IPS-20b (cell line): ENCODE results near the gene TSACC.
A peak's percentile ranks its signal among the peaks of the same experiment; 100 is the strongest.

ENCODE experiments used
- H3K27ac ChIP-seq: one replicate; pipeline ENCODE4 v1.5.1; 2013; ENCODE audit warnings: low read length
- H3K27me3 ChIP-seq: 2 replicates; pipeline ENCODE4 v1.6.1; 2013; ENCODE audit warnings: mild to moderate bottlenecking, low read length, inconsistent platforms; ENCODE audit not compliant: insufficient read depth
- H3K36me3 ChIP-seq: 2 replicates; pipeline ENCODE4 v1.6.1; 2013; ENCODE audit warnings: low read depth, mild to moderate bottlenecking, inconsistent platforms, low read length, moderate library complexity; ENCODE audit not compliant: insufficient read depth
- H3K4me1 ChIP-seq: 2 replicates; pipeline ENCODE4 v1.6.1; 2013; ENCODE audit warnings: mild to moderate bottlenecking, control low read depth, inconsistent platforms, low read length, moderate library complexity; ENCODE audit not compliant: insufficient read depth
- H3K4me3 ChIP-seq: 2 replicates; pipeline ENCODE4 v1.5.1; 2013; ENCODE audit warnings: mild to moderate bottlenecking, low read length, inconsistent platforms
- H3K9ac ChIP-seq: 2 replicates; pipeline ENCODE4 v1.6.1; 2013; ENCODE audit warnings: low read depth, mild to moderate bottlenecking, inconsistent platforms, low read length, moderate library complexity
- H3K9me3 ChIP-seq: 2 replicates; pipeline ENCODE4 v1.6.1; 2013; ENCODE audit warnings: mild to moderate bottlenecking, low read depth, low read length, inconsistent platforms; ENCODE audit not compliant: insufficient read depth

TSACC gene

GRCh38 chr1:156379420-156380165 is 41.3 kb downstream of the TSACC start:
- no peak overlapping the region for H3K4me3 ChIP-seq
- H3K27ac ChIP-seq, result no peak overlapping the region
- H3K4me1 ChIP-seq, result no peaks in the 10 kb centered on the region; the same call in 1 of the 2 replicates
- H3K9ac ChIP-seq, result no peak overlapping the region
- peaks cover 24% of the 10 kb centered on the region for H3K27me3 ChIP-seq
- H3K36me3 ChIP-seq, result no peaks in the 10 kb centered on the region
- H3K9me3 ChIP-seq, result no peaks in the 10 kb centered on the region

DNA sequence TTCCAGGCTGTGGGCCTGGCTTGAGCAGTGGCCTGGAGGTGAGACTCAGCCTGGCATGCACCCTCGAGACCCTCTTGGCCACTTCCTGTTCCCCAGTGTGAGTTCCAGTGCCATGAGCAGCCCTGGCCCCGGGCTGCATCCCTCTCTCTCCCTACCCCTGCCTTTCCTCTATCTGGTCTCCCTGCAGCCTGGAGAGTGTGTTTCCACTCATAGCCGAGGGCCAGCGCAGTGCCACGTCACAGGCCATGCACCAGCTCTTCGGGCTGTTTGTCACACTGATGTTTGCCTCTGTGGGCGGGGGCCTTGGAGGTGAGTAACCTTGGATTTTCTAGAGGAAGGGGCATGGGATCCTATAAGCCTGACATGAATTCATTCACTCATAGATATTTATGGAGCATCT is 44.2 kb downstream of the TSACC start:
- Histone ChIP-seq H3K9me3 (no peaks in the 10 kb centered on the region), H3K27ac (no peak overlapping the region), H3K36me3 (no peaks in the 10 kb centered on the region), H3K27me3 (peaks cover 51% of the 10 kb centered on the region), H3K9ac (no peak overlapping the region), H3K4me3 (no peak overlapping the region), H3K4me1 (no peaks in the 10 kb centered on the region; the same call in 1 of the 2 replicates)

- H3K36me3 ChIP-seq, result no peaks in the 10 kb centered on the region
- no peaks in the 10 kb centered on the region; the same call in 1 of the 2 replicates for H3K4me1 ChIP-seq
- H3K4me3 ChIP-seq, result no peak overlapping the region
- H3K9me3 ChIP-seq, result no peaks in the 10 kb centered on the region
- no peak overlapping the region for H3K9ac ChIP-seq
- H3K27ac ChIP-seq, result no peak overlapping the region
- H3K27me3 ChIP-seq, result peaks cover 55% of the 10 kb centered on the region
These were observed 44.7 kb downstream of the TSACC start for GRCh38 chr1:156383023-156383422.

- no peak overlapping the region for H3K9ac ChIP-seq
- H3K4me1 ChIP-seq, result peaks cover 4% of the 10 kb centered on the region; the same call in 1 of the 2 replicates
- no peak overlapping the region for H3K27ac ChIP-seq
- no peaks in the 10 kb centered on the region for H3K36me3 ChIP-seq
- H3K9me3 ChIP-seq, result no peaks in the 10 kb centered on the region
- H3K4me3 ChIP-seq, result no peak overlapping the region
- peaks cover 65% of the 10 kb centered on the region for H3K27me3 ChIP-seq
These were observed 45.7 kb downstream of the TSACC start for GRCh38 chr1:156384007-156384406.

DNA sequence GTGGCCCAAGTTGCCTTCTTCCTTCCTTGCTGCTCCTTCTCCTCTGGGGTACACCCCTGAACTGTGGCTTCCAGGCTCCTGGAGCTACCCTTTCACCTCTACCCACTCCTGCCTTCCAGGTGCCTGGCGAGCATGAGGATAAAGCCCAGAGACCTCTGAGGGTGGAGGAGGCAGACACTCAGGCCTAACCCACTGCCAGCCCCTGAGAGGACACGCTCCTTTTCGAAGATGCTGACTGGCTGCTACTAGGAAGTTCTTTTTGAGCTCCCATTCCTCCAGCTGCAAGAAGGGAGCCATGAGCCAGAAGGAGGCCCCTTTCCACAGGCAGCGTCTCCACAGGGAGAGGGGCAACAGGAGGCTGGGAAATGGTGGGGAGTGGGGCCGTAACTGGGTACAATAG is 46.3 kb downstream of the TSACC start:
- Histone ChIP-seq H3K27me3 (peaks cover 72% of the 10 kb centered on the region), H3K27ac (no peak overlapping the region), H3K4me1 (peaks cover 4% of the 10 kb centered on the region; the same call in 1 of the 2 replicates), H3K36me3 (no peaks in the 10 kb centered on the region), H3K9ac (no peak overlapping the region), H3K4me3 (no peak overlapping the region), H3K9me3 (no peaks in the 10 kb centered on the region)

DNA sequence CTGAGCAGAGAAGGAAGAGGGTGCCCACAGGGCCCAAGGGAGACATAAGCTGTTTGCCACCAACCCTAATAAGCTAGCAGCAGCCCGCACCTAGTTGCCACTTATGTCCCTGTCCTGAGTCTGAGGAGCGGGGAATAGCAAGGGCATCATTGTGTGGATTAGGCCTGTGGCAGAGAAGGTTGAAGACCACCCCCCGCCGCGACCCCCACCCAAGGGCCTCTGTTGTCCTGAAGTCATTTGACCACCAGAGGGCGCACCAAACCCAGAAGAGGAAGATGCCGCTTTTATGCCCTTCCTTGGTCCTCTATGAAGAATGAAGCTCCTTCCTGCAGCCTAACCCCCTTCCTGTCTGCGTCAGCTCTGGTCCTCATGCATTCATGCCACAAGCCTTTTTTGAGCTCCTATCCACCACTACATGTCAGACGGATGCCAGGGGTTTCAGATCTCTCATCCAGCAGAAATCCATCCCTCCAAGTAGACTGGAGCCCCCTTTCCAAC is 47.3 kb downstream of the TSACC start:
- no peak overlapping the region for H3K9ac ChIP-seq
- peaks cover 6% of the 10 kb centered on the region; the same call in 1 of the 2 replicates for H3K4me1 ChIP-seq
- H3K4me3 ChIP-seq, result no peak overlapping the region
- H3K9me3 ChIP-seq, result no peaks in the 10 kb centered on the region
- no peak overlapping the region for H3K27ac ChIP-seq
- no peaks in the 10 kb centered on the region for H3K36me3 ChIP-seq
- peaks cover 81% of the 10 kb centered on the region for H3K27me3 ChIP-seq

GRCh38 chr1:156386134-156386901 is 48.0 kb downstream of the TSACC start:
- H3K9me3 ChIP-seq, result no peaks in the 10 kb centered on the region
- peaks cover 88% of the 10 kb centered on the region for H3K27me3 ChIP-seq
- no peak overlapping the region for H3K9ac ChIP-seq
- H3K4me3 ChIP-seq, result no peak overlapping the region
- no peaks in the 10 kb centered on the region for H3K36me3 ChIP-seq
- no peak overlapping the region for H3K27ac ChIP-seq
- peaks cover 12% of the 10 kb centered on the region; the same call in 1 of the 2 replicates for H3K4me1 ChIP-seq

- Histone ChIP-seq H3K4me3 (peak overlapping the region; percentile 55; the same call in 1 of the 2 replicates), H3K9me3 (no peaks in the 10 kb centered on the region), H3K27me3 (peaks cover 88% of the 10 kb centered on the region), H3K27ac (no peak overlapping the region), H3K9ac (no peak overlapping the region), H3K4me1 (peaks cover 20% of the 10 kb centered on the region; the same call in 1 of the 2 replicates), H3K36me3 (no peaks in the 10 kb centered on the region)
These were observed 48.9 kb downstream of the TSACC start for GRCh38 chr1:156386949-156387869.

- Histone ChIP-seq H3K27ac (no peak overlapping the region), H3K27me3 (peaks cover 88% of the 10 kb centered on the region), H3K9ac (peak overlapping the region; percentile 34; the same call in 1 of the 2 replicates), H3K36me3 (no peaks in the 10 kb centered on the region), H3K4me1 (peaks cover 20% of the 10 kb centered on the region; the same call in 1 of the 2 replicates), H3K4me3 (peak overlapping the region; percentile 55; the same call in 1 of the 2 replicates), H3K9me3 (no peaks in the 10 kb centered on the region)
These were observed 49.5 kb downstream of the TSACC start for GRCh38 chr1:156387870-156388173.

DNA sequence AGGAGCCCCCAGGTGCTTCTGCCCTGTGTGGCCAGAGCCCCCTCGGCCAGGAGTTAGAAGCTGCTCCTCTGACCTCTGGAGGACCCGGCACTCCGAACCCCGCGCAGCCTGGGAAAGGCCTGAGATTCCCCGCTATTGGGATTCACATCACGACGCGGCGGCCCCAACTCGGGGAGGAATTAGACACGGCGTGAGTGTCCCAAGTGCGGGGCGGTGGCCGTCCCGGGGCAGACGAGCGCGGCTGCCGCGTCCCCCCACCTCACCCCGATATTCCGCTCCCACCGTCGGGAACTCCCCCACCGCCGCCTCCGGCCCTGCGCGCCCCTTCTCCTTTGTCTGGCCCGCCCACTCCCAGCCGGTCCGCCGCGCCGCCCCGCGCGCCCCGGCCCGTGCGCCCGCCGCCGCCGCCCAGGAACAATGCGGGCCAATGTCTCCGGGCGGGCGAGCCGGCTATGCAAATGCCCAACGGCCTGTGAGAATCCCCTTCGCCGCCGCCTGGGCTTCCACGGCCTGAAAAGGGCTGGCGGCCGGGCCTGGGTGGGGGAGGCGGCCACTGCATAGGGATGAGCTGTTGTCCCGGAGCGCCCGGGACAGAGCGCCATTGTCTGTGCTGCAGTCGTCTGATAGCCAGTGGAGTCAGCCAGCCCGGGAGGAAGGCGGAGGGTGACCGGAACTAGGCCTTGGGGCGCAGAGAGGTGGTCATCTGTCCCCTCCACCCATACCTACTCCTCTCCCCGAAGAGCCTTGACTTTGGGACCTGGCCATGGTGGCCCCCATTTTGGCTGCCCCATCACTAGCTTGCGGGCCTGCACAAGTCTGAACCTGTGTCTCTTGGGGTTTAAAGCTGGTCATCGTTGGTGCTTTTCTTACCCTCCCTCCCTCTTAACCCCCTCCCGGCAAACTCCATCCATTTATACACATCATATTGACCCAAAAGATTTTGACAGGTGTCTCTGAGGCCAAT is 50.1 kb downstream of the TSACC start:
- no peaks in the 10 kb centered on the region for H3K9me3 ChIP-seq
- H3K9ac ChIP-seq, result peak overlapping the region; percentile 34; the same call in 1 of the 2 replicates
- no peak overlapping the region for H3K27ac ChIP-seq
- peaks cover 23% of the 10 kb centered on the region; the same call in 1 of the 2 replicates for H3K4me1 ChIP-seq
- H3K27me3 ChIP-seq, result peaks cover 87% of the 10 kb centered on the region
- peak overlapping the region; percentile 55; the same call in 1 of the 2 replicates for H3K4me3 ChIP-seq
- H3K36me3 ChIP-seq, result no peaks in the 10 kb centered on the region
